SK-N-SH (cell line): ENCODE measurements around the gene CNTNAP2. TPM values are rescaled to one million over a fixed set of nuclear protein-coding genes. Genes with fewer than 3 reads are reported as not detected.

Experiments used
- CTCF ChIA-PET: fragments of 300-600, 350-600 bp; formaldehyde crosslinking; extraction: SDS; loops from one replicate; lab custom pipeline; 2021; lab: Yijun Ruan, JAX
- POLR2A ChIA-PET: fragments of 350-600 bp; sonication (Branson Sonifier 250); formaldehyde crosslinking; extraction: SDS; loops from one replicate; lab custom pipeline; 2020; ENCODE audit warnings: antibody characterized with exemption, inconsistent platforms; lab: Yijun Ruan, JAX
- DNase-seq: peaks from one replicate; pipeline ENCODE4 v3.0.0; 2012
- H2AFZ ChIP-seq: fragments of 200-600 bp; sonication (generic); 2 replicates; pipeline ENCODE4 v1.8.1; 2016; ENCODE audit warnings: antibody characterized with exemption, mild to moderate bottlenecking, low read depth
- H3F3A ChIP-seq: fragments of 200-600 bp; sonication (generic); replicated peaks from 2 replicates; pipeline ENCODE3; 2016; ENCODE audit warnings: antibody characterized with exemption, mild to moderate bottlenecking; ENCODE audit not compliant: insufficient read depth
- H3K27ac ChIP-seq, 2 experiments: fragments of 200-500 bp in 1 of 2; fragments of 200-600 bp in 1 of 2; sonication (Bioruptor generic) in 1 of 2; sonication (generic), shearing (Covaris generic) in 1 of 2; 2 replicates each; pipeline versions ENCODE4 v1.5.1 to v1.6.1; 2014 to 2016; ENCODE audit warnings: low read depth in 2 of 2, inconsistent platforms in 1 of 2, low read length in 1 of 2, mild to moderate bottlenecking in 1 of 2, mixed read lengths in 1 of 2
- H3K27me3 ChIP-seq: fragments of 200-600 bp; sonication (generic), shearing (Covaris generic); 2 replicates; pipeline ENCODE4 v1.6.1; 2016; ENCODE audit warnings: mixed run types; ENCODE audit not compliant: insufficient read depth
- H3K36me3 ChIP-seq, 2 experiments: fragments of 200-500 bp in 1 of 2; fragments of 200-600 bp in 1 of 2; sonication (Bioruptor generic) in 1 of 2; sonication (generic) in 1 of 2; replicated peaks in 1 of 2; 2 replicates each; pipeline versions ENCODE3 to v1.5.1; 2014 to 2016; ENCODE audit warnings: low read length in 1 of 2, mild to moderate bottlenecking in 1 of 2; ENCODE audit not compliant: insufficient read depth in 2 of 2, control insufficient read depth in 1 of 2
- H3K4me1 ChIP-seq, 2 experiments: fragments of 200-500 bp in 1 of 2; fragments of 200-600 bp in 1 of 2; sonication (Bioruptor generic) in 1 of 2; sonication (generic), shearing (Covaris generic) in 1 of 2; 2 replicates each; pipeline versions ENCODE4 v1.5.1 to v1.6.1; 2014 to 2016; ENCODE audit warnings: low read depth in 1 of 2, low read length in 1 of 2, mixed run types in 1 of 2; ENCODE audit not compliant: insufficient read depth in 2 of 2, control insufficient read depth in 1 of 2
- H3K4me2 ChIP-seq: fragments of 200-600 bp; sonication (generic), shearing (Covaris generic); 2 replicates; pipeline ENCODE4 v1.6.1; 2017; ENCODE audit warnings: mixed run types
- H3K4me3 ChIP-seq, 2 experiments: fragments of 200-500 bp in 1 of 2; fragments of 200-600 bp in 1 of 2; sonication (Bioruptor generic) in 1 of 2; sonication (generic), shearing (Covaris generic) in 1 of 2; 2 replicates each; pipeline versions ENCODE4 v1.5.1 to v1.8.1; 2014 to 2016; ENCODE audit warnings: low read depth in 2 of 2, inconsistent platforms in 1 of 2, low read length in 1 of 2, mild to moderate bottlenecking in 1 of 2, mixed read lengths in 1 of 2, moderate library complexity in 1 of 2
- H3K79me2 ChIP-seq: fragments of 200-600 bp; sonication (generic); 2 replicates; pipeline ENCODE4 v1.8.1; 2017; ENCODE audit warnings: mild to moderate bottlenecking; ENCODE audit not compliant: insufficient read depth
- H3K9ac ChIP-seq: fragments of 200-600 bp; sonication (generic); 2 replicates; pipeline ENCODE4 v1.6.1; 2017; ENCODE audit warnings: mixed run types
- H3K9me2 ChIP-seq: fragments of 200-600 bp; sonication (generic); 2 replicates; pipeline ENCODE4 v1.6.1; 2017; ENCODE audit warnings: mixed run types
- H3K9me3 ChIP-seq: fragments of 200-600 bp; sonication (generic); 2 replicates; pipeline ENCODE4 v1.6.1; 2017; ENCODE audit warnings: mixed run types, mild to moderate bottlenecking, moderate library complexity
- H4K20me1 ChIP-seq: fragments of 200-600 bp; sonication (generic); 2 replicates; pipeline ENCODE4 v1.6.1; 2017; ENCODE audit warnings: mild to moderate bottlenecking, mixed run types; ENCODE audit not compliant: insufficient read depth
- CTCF ChIP-seq: fragments of 200-600 bp; sonication (generic); IDR thresholded peaks from 2 replicates; pipeline ENCODE4 v1.6.1; 2017; ENCODE audit warnings: antibody characterized with exemption, mild to moderate bottlenecking, moderate library complexity
- EP300 ChIP-seq, 2 experiments: IDR thresholded peaks; 2 replicates each; pipeline versions ENCODE4 v1.4.0 to v1.6.1; 2012; ENCODE audit warnings: borderline replicate concordance in 1 of 2, low read depth in 1 of 2, low read length in 1 of 2
- FOXM1 ChIP-seq: IDR thresholded peaks from 2 replicates; pipeline ENCODE4 v1.4.0; 2012; ENCODE audit warnings: low read depth, mild to moderate bottlenecking
- MEF2A ChIP-seq: IDR thresholded peaks from 2 replicates; pipeline ENCODE4 v1.4.0; 2012; ENCODE audit warnings: low read depth, borderline replicate concordance
- MXI1 ChIP-seq: IDR thresholded peaks from 2 replicates; pipeline ENCODE4 v1.6.1; 2012; ENCODE audit warnings: mild to moderate bottlenecking, low read depth, low read length, improper control_type of control experiment
- NFIC ChIP-seq: IDR thresholded peaks from 2 replicates; pipeline ENCODE4 v1.4.0; 2012; ENCODE audit warnings: borderline replicate concordance
- NRF1 ChIP-seq: IDR thresholded peaks from 2 replicates; pipeline ENCODE4 v1.6.1; 2012; ENCODE audit warnings: low read depth, mild to moderate bottlenecking, low read length
- PBX3 ChIP-seq: IDR thresholded peaks from 2 replicates; pipeline ENCODE4; 2012
- RCOR1 ChIP-seq: fragments of 150-350 bp; IDR thresholded peaks from 2 replicates; pipeline ENCODE4 v1.6.1; 2017; ENCODE audit warnings: antibody characterized with exemption, low read length
- REST ChIP-seq: IDR thresholded peaks from 2 replicates; pipeline ENCODE4 v1.6.1; 2012; ENCODE audit warnings: mild to moderate bottlenecking, low read depth, low read length, moderate library complexity
- RXRA ChIP-seq: IDR thresholded peaks from 2 replicates; pipeline ENCODE4 v1.4.0; 2012; ENCODE audit warnings: low read depth, mild to moderate bottlenecking, borderline replicate concordance
- SIN3A ChIP-seq: IDR thresholded peaks from 2 replicates; pipeline ENCODE4 v1.6.1; 2012; ENCODE audit warnings: low read depth, mild to moderate bottlenecking, low read length, moderate library complexity, borderline replicate concordance
- USF1 ChIP-seq: IDR thresholded peaks from 2 replicates; pipeline ENCODE4 v1.4.0; 2012; ENCODE audit warnings: low read depth, borderline replicate concordance
- ZBTB33 ChIP-seq: IDR thresholded peaks from 2 replicates; pipeline ENCODE4 v1.4.0; 2012; ENCODE audit warnings: low read depth, borderline replicate concordance
- WGBS: methylation state at CpG from one replicate; pipeline ENCODE4 v1.1.6; 2017; ENCODE audit warnings: low lambda C conversion rate; 5-methylcytosine and 5-hydroxymethylcytosine counted together
- polyA plus RNA-seq, 3 experiments: library from polyadenylated mRNA; depleted of rRNA; stranded (reverse); fragments of >200 nt; gene quantifications; 2 replicates each; pipeline ENCODE4 v1.2.3, GENCODE V29; 2012

CNTNAP2 gene
- polyA plus RNA-seq, 1 of the 3 experiments (the other 2 are of a cell fraction) = 3.4 TPM

- Histone ChIP-seq H3K9ac (no peak overlapping the region), H3K36me3 (no peaks in the 10 kb centered on the region), H2AFZ (no peak overlapping the region), H3K9me3 (no peaks in the 10 kb centered on the region), H3K4me3 (no peak overlapping the region), H3K27ac (no peak overlapping the region), H3K27me3 (no peaks in the 10 kb centered on the region), H3F3A (no peaks in the 10 kb centered on the region), H3K9me2 (no peaks in the 10 kb centered on the region), H4K20me1 (no peaks in the 10 kb centered on the region), H3K79me2 (no peaks in the 10 kb centered on the region), H3K4me1 (no peaks in the 10 kb centered on the region), H3K4me2 (no peak overlapping the region)
- 36% methylated on average over 2 of the region's 2 CpGs for WGBS
- ChIA-PET POLR2A (no interaction called here), CTCF (no interaction called here)
- no peak for TF ChIP-seq MEF2A
- no peak for TF ChIP-seq PBX3
- TF ChIP-seq CTCF = no peak
- no peak for TF ChIP-seq SIN3A
- TF ChIP-seq RXRA = no peak
- no peak for TF ChIP-seq RCOR1
- no peak for TF ChIP-seq NRF1
- TF ChIP-seq MXI1 = no peak
- TF ChIP-seq ZBTB33 = no peak
- TF ChIP-seq EP300 (IDR thresholded peaks at IDR 0.05; ENCODE audit: borderline replicate concordance in 1 of 2, low read depth in 1 of 2, low read length in 1 of 2) = no peak
- TF ChIP-seq REST = no peak
- TF ChIP-seq USF1 = no peak
- no peak for TF ChIP-seq FOXM1
- no peak for TF ChIP-seq NFIC
- DNase-seq = no peak
These were observed 428.1 kb downstream of the CNTNAP2 start for GRCh38 chr7:146544748-146545147.
